Neural cell (in vitro differentiated cells): ENCODE data around the gene LRRC2.

Experiments used
- CTCF ChIP-seq: fragments of 450-650 bp; IDR thresholded peaks from 2 replicates; pipeline ENCODE4 v1.5.1; 2014; ENCODE audit warnings: antibody characterized with exemption, mild to moderate bottlenecking, moderate library complexity; ENCODE audit not compliant: poor library complexity, severe bottlenecking
- EP300 ChIP-seq: fragments of 450-650 bp; conservative IDR thresholded peaks from 2 replicates; pipeline ENCODE4 v1.6.1; 2014; ENCODE audit warnings: antibody characterized with exemption, mild to moderate bottlenecking, moderate library complexity; ENCODE audit not compliant: poor library complexity, severe bottlenecking
- EZH2 ChIP-seq: fragments of 200-600, 300-800 bp; shearing (Covaris generic), sonication (generic); IDR thresholded peaks from 2 replicates; pipeline ENCODE4 v1.6.1; 2014; ENCODE audit warnings: antibody characterized with exemption, low read length, borderline replicate concordance, mild to moderate bottlenecking; ENCODE audit not compliant: insufficient read depth, poor library complexity, severe bottlenecking
- POLR2AphosphoS5 ChIP-seq: IDR thresholded peaks from 2 replicates; pipeline ENCODE4 v1.6.1; 2012
- RAD21 ChIP-seq: fragments of 450-650 bp; conservative IDR thresholded peaks from 2 replicates; pipeline ENCODE4 v1.6.1; 2014; ENCODE audit warnings: antibody characterized with exemption, mild to moderate bottlenecking, moderate library complexity
- REST ChIP-seq: IDR thresholded peaks from 2 replicates; pipeline ENCODE4 v1.6.1; 2012; ENCODE audit warnings: borderline replicate concordance
- SMC3 ChIP-seq: fragments of 450-650 bp; conservative IDR thresholded peaks from 2 replicates; pipeline ENCODE4 v1.6.1; 2014; ENCODE audit warnings: antibody characterized with exemption, mild to moderate bottlenecking, moderate library complexity; ENCODE audit not compliant: poor library complexity
- TAF1 ChIP-seq: IDR thresholded peaks from 2 replicates; pipeline ENCODE4 v1.6.1; 2012; ENCODE audit warnings: low read depth

DNA sequence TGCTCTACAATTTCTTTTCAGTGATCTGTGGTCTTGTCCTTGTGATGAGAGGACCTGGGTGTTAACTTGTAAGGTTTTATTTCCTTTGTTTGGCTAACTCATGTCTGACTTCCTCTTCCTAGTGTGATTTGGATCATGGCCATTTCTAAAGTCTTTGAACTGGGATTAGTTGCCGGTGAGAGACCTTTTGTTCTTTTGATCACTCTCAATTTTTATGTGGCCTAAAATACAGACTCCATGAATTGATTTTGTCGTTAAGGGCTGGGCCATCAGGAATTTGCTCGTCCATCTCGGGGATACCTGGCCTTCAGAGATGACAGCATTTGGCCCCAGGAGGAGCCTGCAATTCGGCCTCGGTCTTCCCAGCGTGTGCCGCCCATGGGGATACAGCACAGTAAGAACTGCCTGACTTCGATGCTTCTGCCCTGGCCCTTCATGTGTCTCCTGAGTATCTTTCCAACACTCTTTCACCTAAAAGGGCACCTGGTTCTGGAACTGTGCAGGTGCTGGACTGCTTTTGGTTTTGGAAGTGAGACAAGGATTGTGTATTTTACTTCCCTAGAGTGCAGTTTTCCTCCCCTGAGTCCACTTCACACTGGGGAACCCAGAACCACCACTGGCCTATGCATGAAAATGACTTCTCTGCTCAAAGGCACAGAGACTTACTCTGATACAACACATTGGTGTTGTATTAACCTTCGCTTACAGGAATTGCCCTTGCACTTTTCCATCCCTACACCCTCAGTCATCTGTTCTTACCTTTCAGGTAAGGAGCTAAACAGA, 13.1 kb upstream of the LRRC2 start:
- TF ChIP-seq CTCF, result no peak
- no peak for TF ChIP-seq EP300
- TF ChIP-seq POLR2AphosphoS5, result no peak
- TF ChIP-seq EZH2, result no peak
- TF ChIP-seq REST, result no peak
- TF ChIP-seq SMC3, result no peak
- TF ChIP-seq RAD21, result no peak
- TF ChIP-seq TAF1, result no peak
